Hematopoietic multipotent progenitor cell treated with erythropoietin and hydrocortisone succinate and interleukin-3 and kit ligand, for 8 days (in vitro differentiated cells): ENCODE measurements around the gene RNF213.

ENCODE experiments used
- DNase-seq: peaks from one replicate; pipeline ENCODE4 v3.0.0-alpha.2; 2015

The RNF213 gene

GRCh38 chr17:80442764-80443163, 182.1 kb downstream of the RNF213 start:
- no peak for DNase-seq

DNA sequence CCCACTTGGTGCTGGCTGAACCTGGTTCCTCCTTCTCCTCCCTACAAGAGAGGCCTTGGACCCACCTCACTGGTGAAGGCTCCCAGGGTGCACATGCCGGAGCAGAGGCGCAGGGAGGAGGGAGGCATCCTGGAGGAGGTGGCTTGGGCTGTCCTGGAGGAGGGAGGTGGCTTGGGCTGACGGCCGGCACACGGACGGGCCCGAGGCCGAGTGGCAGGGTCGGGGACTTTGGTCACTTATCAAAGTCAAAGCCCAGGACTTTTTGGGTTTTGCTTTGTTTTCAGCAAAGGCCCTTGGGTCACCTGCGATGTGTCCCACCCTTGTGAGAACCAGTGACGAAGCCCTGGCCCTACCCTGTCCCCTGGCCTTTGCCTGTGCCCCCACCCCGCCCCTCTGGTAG, 182.8 kb downstream of the RNF213 start:
- DNase-seq: no peak

DNA sequence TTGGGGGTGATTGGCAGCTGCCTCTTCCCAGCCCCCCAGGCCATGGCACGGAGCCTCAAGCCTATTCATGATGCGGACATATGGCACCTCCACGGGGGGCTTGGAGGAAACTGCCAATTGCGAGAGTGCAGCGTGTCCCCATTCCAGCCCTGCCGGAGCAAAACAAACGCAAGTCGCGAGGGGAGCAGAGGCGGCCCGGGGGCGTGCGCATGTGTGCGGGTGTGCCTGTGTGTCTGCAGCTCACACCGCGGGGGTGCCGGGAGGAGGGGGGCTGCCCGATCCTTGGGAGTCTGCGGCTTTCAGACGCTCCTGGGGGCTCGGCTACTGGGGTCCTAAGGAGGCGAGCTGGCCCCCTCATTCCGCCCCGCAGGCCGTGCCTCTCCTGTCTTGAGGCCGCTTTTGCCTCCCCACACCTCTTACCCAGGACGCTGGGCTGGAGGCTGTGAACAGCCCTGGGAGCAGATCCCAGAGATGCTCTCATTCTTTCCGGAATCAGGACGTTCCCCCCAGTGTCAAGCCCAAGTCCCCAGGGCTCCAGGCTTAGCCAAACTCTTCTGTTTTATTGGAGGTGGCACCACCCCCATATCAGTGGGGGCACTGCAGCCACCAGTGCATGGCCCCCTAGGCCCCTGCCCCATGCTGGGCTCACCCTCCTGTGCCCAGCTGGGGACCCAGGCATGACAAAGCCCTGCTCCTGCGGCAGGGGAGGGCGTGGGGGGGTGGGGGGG, 183.4 kb downstream of the RNF213 start:
- DNase-seq: no peak

DNA sequence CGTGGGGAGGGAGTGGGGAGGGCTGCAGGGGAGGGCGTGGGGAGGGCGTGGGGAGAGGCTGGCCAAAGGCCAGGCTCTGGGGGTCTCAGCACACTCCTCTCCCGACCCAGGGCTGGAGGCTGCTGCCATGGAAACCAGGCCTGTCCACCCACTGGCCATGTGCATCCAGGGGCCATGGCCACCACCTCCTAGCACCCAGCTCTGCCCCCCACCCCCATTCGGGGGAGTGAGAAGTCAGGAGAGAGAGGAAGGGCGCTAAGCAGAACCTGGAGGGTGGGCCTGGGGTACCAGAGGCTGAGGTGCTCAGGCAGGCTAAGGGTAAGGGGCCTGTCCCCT, 184.0 kb downstream of the RNF213 start:
- no peak for DNase-seq

DNA sequence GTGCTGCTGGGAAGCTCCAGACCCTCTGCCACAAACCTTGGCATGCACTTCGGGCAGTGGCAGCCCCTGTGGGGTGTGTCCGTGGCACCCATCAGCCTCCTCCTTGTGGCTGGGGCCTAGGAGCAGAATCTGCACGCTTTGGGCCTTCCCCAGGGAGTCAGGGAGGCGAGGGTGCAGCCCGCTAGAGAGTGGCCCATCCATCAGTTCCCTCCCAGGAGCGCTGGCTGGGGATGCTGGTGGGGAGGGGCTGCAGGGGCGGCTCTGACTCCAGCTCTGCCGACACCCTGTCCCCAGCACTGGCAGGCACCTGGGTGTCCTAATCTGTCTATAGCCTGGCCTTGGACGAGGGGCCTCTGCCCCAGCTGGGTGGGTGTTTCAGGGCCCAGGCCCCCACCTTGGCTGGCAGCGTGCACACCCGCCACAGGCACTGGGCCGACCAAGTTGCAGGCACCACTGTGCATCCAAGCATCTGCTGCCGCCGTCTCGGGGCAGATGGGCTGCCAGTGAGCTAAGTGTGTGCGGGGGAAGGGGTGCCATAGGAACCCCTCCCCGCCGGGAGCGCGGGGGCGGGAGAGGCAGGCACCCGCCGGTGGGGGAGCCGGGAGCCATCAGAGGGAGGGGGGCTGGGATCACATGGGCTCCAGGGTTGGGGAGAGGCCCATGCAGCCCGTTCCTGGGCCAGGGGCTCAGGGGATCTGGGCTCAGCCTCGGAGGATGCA, 184.5 kb downstream of the RNF213 start:
- DNase-seq: no peak

- no peak for DNase-seq
These were observed 185.1 kb downstream of the RNF213 start for GRCh38 chr17:80445726-80446110.

DNA sequence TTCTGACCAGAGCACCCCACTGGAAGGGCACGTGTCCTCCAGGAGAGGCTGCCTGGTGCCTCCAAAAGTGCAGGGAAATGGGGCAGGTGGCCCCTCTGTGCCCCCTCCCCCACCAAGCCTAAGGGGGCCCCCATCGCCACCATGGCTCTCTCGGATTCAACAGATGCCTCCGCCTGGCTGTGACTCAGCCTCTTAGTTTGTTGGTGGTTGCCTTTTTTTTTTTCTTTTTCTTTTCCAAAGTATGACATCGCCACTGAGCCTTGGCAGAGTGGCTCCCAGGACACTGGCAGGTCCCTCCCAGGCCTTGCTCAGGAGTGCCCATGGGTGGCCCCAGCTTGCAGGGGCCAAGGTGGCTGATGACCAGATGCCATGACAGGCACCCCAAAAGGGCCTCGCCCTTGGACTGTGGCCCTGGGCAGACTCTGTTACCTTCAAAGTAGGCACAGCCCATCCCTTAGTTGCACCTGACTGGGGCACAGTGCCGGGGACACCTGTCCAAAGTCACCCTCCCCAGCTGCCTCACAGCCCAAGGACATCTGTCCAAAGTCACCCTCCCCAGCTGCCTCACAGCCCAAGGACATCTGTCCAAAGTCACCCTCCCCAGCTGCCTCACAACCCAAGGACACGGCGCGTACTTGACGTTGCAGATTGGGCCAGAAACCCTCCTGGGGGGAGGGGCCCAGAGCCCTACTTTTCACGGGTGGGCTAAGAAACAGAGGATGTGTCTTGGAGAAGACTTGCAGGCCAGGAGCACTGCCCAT, 186.2 kb downstream of the RNF213 start:
- DNase-seq: no peak

DNA sequence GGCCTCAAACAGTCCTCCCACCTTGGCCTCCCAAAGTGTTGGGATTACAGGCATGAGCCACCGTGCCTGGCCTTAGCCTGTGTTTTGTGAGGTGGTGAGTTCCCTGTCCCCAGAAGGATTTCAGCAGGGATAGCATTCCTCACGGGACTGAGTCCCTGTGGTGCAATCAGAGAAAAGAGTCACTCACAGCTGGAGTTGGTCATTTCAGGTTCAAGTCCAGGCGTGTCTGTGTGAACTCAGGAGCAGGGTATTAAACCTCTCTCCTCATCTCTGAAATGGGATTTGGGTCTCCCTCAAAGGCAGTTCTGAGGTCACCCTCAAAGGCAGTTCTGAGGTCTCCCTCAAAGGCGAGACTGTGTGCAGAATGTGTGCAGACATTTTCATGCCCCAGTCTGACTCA, 187.1 kb downstream of the RNF213 start:
- DNase-seq: no peak
